ENCODE measurements around the gene PLXDC2. TPM values are rescaled to one million over a fixed set of nuclear protein-coding genes. Genes with fewer than 3 reads are reported as not detected.

PLXDC2 gene
- polyA plus RNA-seq, 1 of the 3 experiments (the other 2 are of a cell fraction), result 2.5 TPM

DNA sequence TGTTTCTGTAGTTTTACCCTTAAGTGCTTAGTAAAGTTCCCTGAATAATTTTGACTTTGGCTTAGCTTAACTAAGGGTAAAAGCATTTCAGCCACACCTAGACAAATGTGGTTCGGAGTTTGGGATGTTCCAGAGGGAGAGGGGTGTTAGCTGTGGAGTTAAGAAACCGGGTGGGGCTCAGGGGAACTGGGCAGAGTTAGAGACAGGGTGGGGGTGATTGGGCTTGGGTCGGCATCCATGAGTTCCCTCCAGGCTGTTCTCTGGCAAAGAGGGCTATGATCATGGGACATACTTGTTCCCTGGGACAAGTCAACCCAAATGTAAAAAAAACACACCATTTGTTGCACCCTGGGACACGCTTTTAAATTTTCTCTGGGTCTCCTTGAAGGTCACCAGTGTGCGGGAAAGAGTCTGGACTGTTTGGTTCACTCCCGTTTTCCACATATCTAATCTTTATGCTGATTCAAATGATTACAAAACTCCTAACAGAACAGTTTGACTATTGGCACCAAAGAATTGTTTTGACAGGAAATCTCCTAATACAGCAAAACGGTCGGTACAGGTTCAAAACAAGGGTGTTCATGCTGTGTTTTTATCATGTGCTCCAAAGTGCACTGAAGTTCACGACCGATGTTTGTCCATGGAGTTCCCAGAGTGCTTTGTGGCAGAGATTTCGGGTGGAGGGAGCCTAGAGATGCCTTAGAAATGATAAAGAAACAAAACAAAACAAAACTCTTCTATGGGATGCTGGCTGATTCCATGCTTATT lies 56.5 kb downstream of the PLXDC2 start (continued):
- no peak for TF ChIP-seq GABPA (IDR thresholded peaks at IDR 0.05; ENCODE audit: low read depth)
- TF ChIP-seq YY1 (IDR thresholded peaks at IDR 0.05; ENCODE audit: low read depth), result no peak
- no peak for TF ChIP-seq RXRA (IDR thresholded peaks at IDR 0.05; ENCODE audit: borderline replicate concordance, low read depth)
- no peak for TF ChIP-seq GATA2 (CRISPR knock-in tag; IDR thresholded peaks at IDR 0.05)
- TF ChIP-seq NFIC (IDR thresholded peaks at IDR 0.05; ENCODE audit: borderline replicate concordance), result no peak
- no peak for TF ChIP-seq CHD2 (IDR thresholded peaks at IDR 0.05; ENCODE audit: low read length, partially characterized antibody)
- no peak for TF ChIP-seq TEAD4 (IDR thresholded peaks at IDR 0.05; ENCODE audit: borderline replicate concordance, insufficient read depth)
- TF ChIP-seq TAF1 (IDR thresholded peaks at IDR 0.05; ENCODE audit: borderline replicate concordance, low read depth, low read length), result no peak

DNA sequence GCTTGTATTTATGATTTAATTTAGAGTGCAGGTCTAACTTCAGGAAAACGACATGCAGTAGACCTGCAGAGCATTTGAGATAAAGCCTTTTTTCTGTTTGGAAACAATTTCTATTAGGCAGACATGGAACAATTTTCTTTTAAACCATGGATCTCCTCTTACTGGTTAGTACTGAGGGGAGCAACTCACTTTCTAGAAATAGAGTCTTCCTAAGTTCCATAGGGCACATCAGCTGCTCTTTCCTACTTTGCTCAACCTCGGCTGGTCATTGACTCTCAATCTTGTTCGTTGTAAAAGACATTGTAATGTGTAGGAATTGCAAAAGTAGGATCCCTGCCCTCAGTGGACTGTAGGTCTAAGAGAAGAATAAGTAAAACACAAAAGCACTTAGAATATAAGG lies 58.0 kb downstream of the PLXDC2 start:
- Histone ChIP-seq H3K4me3 (ENCODE audit: low read depth in 2 of 2, low read length in 1 of 2) (no peak overlapping the region), H2AFZ (ENCODE audit: low read depth) (no peak overlapping the region), H4K20me1 (ENCODE audit: insufficient read depth) (no peaks in the 10 kb centered on the region), H3K4me1 (ENCODE audit: control insufficient read depth in 1 of 2, insufficient read depth in 2 of 2, low read depth in 1 of 2, low read length in 1 of 2) (no peaks in the 10 kb centered on the region), H3F3A (replicated peaks; ENCODE audit: insufficient read depth) (no peaks in the 10 kb centered on the region), H3K9me3 (no peaks in the 10 kb centered on the region), H3K36me3 (replicated peaks in 1 of 2; ENCODE audit: control insufficient read depth in 1 of 2, insufficient read depth in 2 of 2, low read length in 1 of 2) (no peaks in the 10 kb centered on the region), H3K27ac (ENCODE audit: low read depth in 2 of 2, low read length in 1 of 2) (no peak overlapping the region), H3K27me3 (ENCODE audit: insufficient read depth) (no peaks in the 10 kb centered on the region), H3K9me2 (no peaks in the 10 kb centered on the region), H3K4me2 (no peak overlapping the region), H3K79me2 (ENCODE audit: insufficient read depth) (no peaks in the 10 kb centered on the region), H3K9ac (no peak overlapping the region)
- TF ChIP-seq EZH2phosphoT487 (IDR thresholded peaks at IDR 0.05; ENCODE audit: borderline replicate concordance, low read depth) (no peak), TAF1 (IDR thresholded peaks at IDR 0.05; ENCODE audit: borderline replicate concordance, low read depth, low read length) (no peak), RAD21 (IDR thresholded peaks at IDR 0.05; ENCODE audit: low read length) (no peak), MEF2A (IDR thresholded peaks at IDR 0.05; ENCODE audit: borderline replicate concordance, low read depth) (no peak), RFX5 (IDR thresholded peaks at IDR 0.05; ENCODE audit: low read length) (no peak), SIN3A (IDR thresholded peaks at IDR 0.05; ENCODE audit: borderline replicate concordance, low read depth, low read length) (no peak), NRF1 (IDR thresholded peaks at IDR 0.05; ENCODE audit: low read depth, low read length) (no peak), TEAD4 (IDR thresholded peaks at IDR 0.05; ENCODE audit: borderline replicate concordance, insufficient read depth) (no peak), CHD2 (IDR thresholded peaks at IDR 0.05; ENCODE audit: low read length, partially characterized antibody) (no peak), EP300 (IDR thresholded peaks at IDR 0.05; ENCODE audit: borderline replicate concordance in 1 of 2, low read depth in 1 of 2, low read length in 1 of 2) (no peak), ELF1 (IDR thresholded peaks at IDR 0.05) (no peak), RCOR1 (IDR thresholded peaks at IDR 0.05; ENCODE audit: low read length) (no peak), GABPA (IDR thresholded peaks at IDR 0.05; ENCODE audit: low read depth) (no peak), TCF12 (IDR thresholded peaks at IDR 0.05) (no peak), MXI1 (IDR thresholded peaks at IDR 0.05; ENCODE audit: low read depth, low read length) (no peak), JUND (IDR thresholded peaks at IDR 0.05) (no peak), POLR2AphosphoS5 (IDR thresholded peaks at IDR 0.05; ENCODE audit: low read depth, low read length) (no peak)
- TF ChIP-seq, protein P1, sequence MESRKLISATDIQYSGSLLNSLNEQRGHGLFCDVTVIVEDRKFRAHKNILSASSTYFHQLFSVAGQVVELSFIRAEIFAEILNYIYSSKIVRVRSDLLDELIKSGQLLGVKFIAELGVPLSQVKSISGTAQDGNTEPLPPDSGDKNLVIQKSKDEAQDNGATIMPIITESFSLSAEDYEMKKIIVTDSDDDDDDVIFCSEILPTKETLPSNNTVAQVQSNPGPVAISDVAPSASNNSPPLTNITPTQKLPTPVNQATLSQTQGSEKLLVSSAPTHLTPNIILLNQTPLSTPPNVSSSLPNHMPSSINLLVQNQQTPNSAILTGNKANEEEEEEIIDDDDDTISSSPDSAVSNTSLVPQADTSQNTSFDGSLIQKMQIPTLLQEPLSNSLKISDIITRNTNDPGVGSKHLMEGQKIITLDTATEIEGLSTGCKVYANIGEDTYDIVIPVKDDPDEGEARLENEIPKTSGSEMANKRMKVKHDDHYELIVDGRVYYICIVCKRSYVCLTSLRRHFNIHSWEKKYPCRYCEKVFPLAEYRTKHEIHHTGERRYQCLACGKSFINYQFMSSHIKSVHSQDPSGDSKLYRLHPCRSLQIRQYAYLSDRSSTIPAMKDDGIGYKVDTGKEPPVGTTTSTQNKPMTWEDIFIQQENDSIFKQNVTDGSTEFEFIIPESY (IDR thresholded peaks at IDR 0.05; ENCODE audit: borderline replicate concordance, low read depth), result no peak
- TF ChIP-seq, protein P2, sequence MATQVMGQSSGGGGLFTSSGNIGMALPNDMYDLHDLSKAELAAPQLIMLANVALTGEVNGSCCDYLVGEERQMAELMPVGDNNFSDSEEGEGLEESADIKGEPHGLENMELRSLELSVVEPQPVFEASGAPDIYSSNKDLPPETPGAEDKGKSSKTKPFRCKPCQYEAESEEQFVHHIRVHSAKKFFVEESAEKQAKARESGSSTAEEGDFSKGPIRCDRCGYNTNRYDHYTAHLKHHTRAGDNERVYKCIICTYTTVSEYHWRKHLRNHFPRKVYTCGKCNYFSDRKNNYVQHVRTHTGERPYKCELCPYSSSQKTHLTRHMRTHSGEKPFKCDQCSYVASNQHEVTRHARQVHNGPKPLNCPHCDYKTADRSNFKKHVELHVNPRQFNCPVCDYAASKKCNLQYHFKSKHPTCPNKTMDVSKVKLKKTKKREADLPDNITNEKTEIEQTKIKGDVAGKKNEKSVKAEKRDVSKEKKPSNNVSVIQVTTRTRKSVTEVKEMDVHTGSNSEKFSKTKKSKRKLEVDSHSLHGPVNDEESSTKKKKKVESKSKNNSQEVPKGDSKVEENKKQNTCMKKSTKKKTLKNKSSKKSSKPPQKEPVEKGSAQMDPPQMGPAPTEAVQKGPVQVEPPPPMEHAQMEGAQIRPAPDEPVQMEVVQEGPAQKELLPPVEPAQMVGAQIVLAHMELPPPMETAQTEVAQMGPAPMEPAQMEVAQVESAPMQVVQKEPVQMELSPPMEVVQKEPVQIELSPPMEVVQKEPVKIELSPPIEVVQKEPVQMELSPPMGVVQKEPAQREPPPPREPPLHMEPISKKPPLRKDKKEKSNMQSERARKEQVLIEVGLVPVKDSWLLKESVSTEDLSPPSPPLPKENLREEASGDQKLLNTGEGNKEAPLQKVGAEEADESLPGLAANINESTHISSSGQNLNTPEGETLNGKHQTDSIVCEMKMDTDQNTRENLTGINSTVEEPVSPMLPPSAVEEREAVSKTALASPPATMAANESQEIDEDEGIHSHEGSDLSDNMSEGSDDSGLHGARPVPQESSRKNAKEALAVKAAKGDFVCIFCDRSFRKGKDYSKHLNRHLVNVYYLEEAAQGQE (IDR thresholded peaks at IDR 0.05; ENCODE audit: low read depth, low read length), result no peak
- TF ChIP-seq, protein P3, sequence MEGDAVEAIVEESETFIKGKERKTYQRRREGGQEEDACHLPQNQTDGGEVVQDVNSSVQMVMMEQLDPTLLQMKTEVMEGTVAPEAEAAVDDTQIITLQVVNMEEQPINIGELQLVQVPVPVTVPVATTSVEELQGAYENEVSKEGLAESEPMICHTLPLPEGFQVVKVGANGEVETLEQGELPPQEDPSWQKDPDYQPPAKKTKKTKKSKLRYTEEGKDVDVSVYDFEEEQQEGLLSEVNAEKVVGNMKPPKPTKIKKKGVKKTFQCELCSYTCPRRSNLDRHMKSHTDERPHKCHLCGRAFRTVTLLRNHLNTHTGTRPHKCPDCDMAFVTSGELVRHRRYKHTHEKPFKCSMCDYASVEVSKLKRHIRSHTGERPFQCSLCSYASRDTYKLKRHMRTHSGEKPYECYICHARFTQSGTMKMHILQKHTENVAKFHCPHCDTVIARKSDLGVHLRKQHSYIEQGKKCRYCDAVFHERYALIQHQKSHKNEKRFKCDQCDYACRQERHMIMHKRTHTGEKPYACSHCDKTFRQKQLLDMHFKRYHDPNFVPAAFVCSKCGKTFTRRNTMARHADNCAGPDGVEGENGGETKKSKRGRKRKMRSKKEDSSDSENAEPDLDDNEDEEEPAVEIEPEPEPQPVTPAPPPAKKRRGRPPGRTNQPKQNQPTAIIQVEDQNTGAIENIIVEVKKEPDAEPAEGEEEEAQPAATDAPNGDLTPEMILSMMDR (IDR thresholded peaks at IDR 0.05), result no peak
- 56% methylated on average over 3 of the region's 3 CpGs for WGBS (ENCODE audit: low lambda C conversion rate)
- CTCF ChIA-PET, result no interaction called here
- POLR2A ChIA-PET, result no interaction called here
- DNase-seq, result no peak

Measured in SK-N-SH (cell line).